ENCODE measurements around the gene TMEM220.

Gene TMEM220

DNA sequence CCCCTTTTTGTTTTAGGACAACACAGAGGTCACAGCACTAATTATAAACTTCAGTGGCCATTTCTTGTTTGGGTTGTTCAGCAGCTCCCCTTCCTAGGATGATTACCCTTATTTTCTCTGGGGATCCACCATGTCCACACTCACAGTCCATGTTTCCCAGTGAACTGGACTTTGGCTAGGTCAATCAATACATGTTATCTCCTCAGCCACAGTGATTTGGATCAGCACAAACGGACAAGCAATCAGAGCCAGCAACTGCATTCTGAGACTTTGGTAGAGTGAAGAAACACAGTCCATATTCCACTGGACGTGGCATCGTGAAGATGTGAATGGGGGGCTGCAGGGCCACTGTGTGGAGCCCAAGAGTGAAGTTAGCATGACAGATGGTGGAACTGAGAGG lies 4.6 kb downstream of the TMEM220 start:
- TF ChIP-seq, protein P1, sequence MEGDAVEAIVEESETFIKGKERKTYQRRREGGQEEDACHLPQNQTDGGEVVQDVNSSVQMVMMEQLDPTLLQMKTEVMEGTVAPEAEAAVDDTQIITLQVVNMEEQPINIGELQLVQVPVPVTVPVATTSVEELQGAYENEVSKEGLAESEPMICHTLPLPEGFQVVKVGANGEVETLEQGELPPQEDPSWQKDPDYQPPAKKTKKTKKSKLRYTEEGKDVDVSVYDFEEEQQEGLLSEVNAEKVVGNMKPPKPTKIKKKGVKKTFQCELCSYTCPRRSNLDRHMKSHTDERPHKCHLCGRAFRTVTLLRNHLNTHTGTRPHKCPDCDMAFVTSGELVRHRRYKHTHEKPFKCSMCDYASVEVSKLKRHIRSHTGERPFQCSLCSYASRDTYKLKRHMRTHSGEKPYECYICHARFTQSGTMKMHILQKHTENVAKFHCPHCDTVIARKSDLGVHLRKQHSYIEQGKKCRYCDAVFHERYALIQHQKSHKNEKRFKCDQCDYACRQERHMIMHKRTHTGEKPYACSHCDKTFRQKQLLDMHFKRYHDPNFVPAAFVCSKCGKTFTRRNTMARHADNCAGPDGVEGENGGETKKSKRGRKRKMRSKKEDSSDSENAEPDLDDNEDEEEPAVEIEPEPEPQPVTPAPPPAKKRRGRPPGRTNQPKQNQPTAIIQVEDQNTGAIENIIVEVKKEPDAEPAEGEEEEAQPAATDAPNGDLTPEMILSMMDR (IDR thresholded peaks at IDR 0.05; ENCODE audit: extremely low read depth, insufficient read depth, missing control alignments): no peak
- in situ Hi-C loops (cut with MboI; ENCODE audit: low pct_unique_long_range_greater_than_20kb, low sequenced_read_pairs, unreplicated experiment): no loop called here
- no peak for DNase-seq (ENCODE audit: low spot score)

DNA sequence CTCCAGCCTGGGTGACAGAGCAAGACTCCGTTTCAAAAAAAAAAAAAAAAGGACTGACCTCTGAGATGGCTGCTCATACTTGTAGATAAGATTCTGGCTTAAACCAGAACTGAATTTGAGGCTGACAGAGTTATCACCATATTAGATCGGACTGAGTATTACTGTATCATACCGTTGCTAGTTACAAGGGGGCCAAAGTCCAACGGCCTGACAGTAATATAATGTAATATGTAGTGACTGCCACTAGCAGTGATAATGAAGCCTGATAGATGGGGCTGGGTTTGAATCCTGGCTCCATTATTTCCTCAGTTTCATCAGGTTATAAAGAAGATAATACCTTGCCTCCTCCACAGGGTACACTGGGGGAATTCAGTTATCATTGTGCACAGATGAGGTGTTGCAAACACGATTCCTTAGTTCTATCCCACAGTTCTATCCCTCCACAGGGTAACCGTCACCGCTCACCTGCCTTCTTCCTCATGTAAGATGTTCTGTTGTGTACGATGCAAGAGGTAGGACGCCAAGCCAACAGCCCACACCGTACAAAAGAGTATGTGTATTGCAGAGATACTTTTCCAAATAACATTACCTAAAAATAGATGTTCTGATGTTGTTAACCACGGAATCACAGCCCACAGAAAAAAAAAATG lies 5.2 kb downstream of the TMEM220 start:
- TF ChIP-seq, protein P1 (IDR thresholded peaks at IDR 0.05; ENCODE audit: extremely low read depth, insufficient read depth, missing control alignments): no peak
- no peak for DNase-seq (ENCODE audit: low spot score)
- in situ Hi-C loops (cut with MboI; ENCODE audit: low pct_unique_long_range_greater_than_20kb, low sequenced_read_pairs, unreplicated experiment): no loop called here

DNA sequence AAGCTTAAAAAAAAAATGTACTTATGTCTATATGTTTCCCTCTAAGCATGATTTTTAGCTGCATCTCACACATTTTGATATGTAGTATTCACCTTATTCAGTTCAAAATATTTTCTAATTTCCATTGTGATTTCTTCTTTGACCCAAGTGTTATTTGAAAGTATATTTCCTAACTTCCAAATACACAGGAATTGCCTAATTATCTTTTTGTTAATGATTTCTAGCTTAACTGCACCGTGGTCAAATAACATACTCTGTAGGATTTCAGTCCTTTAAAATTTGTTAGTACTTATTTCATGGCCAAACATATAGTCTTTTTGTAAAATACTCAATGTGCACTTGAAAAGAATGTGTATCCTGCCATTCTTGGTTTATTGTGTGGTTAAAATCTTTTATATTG lies 11.3 kb downstream of the TMEM220 start:
- TF ChIP-seq, protein P1 (IDR thresholded peaks at IDR 0.05; ENCODE audit: extremely low read depth, insufficient read depth, missing control alignments): no peak
- in situ Hi-C loops (cut with MboI; ENCODE audit: low pct_unique_long_range_greater_than_20kb, low sequenced_read_pairs, unreplicated experiment): no loop called here
- no peak for DNase-seq (ENCODE audit: low spot score)

DNA sequence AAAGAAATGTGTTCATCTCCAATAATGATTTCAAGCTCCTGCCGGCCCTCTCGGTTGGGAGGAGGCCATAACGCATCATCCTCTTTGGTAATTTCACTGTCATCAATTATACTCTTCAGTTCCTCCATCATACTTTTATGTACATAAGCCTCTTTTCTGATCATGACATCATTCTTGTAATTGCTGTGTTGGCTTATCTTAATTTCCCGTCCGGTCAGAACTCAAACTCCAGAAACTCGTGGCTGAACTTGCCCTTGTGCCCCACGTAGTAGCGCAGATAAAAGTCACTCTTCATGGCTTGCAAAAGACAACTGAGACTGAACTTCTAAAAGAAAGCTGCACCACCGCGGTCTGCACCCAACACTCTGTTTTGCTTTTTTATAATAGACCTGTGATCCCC lies 13.6 kb downstream of the TMEM220 start:
- in situ Hi-C loops (cut with MboI; ENCODE audit: low pct_unique_long_range_greater_than_20kb, low sequenced_read_pairs, unreplicated experiment): no loop called here
- TF ChIP-seq, protein P1 (IDR thresholded peaks at IDR 0.05; ENCODE audit: extremely low read depth, insufficient read depth, missing control alignments): no peak
- DNase-seq (ENCODE audit: low spot score): no peak

DNA sequence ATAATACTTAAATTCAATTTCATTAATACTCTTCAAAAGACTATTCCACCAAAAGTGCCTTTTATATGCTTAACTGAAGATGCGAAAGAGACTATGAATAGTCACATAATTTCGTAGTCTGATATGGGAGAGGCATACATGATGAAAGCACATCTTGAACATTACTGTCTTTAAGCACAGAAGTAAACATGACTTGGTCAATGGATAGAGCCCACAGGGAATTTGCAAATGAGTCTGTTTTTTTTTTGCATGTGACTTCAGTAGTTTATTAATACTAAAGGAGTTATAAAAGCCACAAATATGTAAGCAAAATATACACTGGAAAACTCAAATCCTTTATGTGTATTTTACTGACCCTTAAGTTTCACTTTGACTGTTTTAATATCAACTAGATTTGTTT lies 16.5 kb downstream of the TMEM220 start:
- in situ Hi-C loops (cut with MboI; ENCODE audit: low pct_unique_long_range_greater_than_20kb, low sequenced_read_pairs, unreplicated experiment): no loop called here

DNA sequence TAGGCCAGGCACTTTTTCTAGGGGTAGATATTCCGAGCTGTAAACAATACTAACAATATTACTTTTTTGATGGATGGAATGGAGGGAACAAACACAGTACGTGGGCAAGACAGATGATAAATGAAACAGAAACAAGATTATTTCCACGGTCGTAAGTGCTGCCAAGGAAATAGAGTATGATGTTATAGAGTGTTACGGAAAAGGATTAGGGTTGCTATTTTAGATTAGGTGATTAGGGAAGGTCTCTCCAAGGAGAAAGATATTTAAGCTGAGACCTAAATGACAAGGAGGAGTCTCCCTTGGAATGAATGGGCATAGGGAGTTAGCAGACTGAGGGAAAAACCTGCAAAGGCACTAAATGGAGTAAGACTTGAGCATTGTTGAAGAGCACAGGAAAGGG lies 24.1 kb downstream of the TMEM220 start:
- TF ChIP-seq, protein P1 (IDR thresholded peaks at IDR 0.05; ENCODE audit: extremely low read depth, insufficient read depth, missing control alignments): no peak
- in situ Hi-C loops (cut with MboI; ENCODE audit: low pct_unique_long_range_greater_than_20kb, low sequenced_read_pairs, unreplicated experiment): no loop called here
- DNase-seq (ENCODE audit: low spot score): no peak

More for the DNA sequence above, 16.5 kb downstream of the TMEM220 start:
- no peak for DNase-seq (ENCODE audit: low spot score)
- TF ChIP-seq, protein P1 (IDR thresholded peaks at IDR 0.05; ENCODE audit: extremely low read depth, insufficient read depth, missing control alignments): no peak

Measured in GM13977 (cell line).